Activated CD4-positive, alpha-beta T cell treated with anti-CD3 and anti-CD28 coated beads, Interleukin-2, amount 50 U/mL, for 16 hours (primary cell): ENCODE results near the gene HBZ.
"Not testable (repeated sequence)": the region's sequence is repeated elsewhere in the genome, so short reads cannot be mapped to it uniquely, and the experiment has no call there.

Source experiments
- DNase-seq: peaks from one replicate; pipeline ENCODE4 v3.0.0-alpha.2; 2020

HBZ gene

DNA sequence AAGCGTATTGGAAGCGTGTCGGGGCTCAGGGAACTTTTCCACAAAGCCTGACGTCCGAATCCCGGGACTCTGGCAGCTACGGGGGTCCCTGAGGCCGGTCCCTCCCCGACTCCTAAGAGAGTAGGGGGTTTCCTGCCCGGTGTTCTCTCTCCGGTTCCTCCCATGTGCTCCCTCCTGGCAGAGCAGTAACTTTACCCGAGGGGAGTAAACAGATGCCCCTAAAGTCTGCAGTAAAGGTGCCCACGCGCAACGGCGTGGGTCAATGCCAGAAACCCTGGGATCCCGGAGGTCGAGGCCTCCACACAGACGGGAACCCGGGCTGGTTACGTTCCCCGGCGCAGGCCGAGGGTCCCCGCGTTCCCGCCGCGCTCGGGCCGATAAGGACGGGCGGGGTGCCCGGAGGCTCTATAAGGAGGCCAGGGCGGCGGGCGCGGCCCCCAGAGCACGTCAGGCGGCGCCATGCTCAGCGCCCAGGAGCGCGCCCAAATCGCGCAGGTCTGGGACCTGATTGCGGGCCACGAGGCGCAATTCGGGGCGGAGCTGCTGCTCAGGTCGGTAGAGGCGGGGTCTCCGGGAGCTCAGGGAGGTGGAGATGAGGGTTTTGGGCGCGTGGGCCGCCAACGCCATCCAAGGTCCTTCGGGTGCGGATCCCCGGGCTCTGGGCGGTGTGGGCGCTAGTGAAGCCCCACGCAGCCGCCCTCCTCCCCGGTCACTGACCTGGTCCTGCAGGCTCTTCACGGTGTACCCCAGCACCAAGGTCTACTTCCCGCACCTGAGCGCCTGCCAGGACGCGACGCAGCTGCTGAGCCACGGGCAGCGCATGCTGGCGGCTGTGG is 13.3 kb downstream of the HBZ start, which contains the start of gene HBM:
TSS of gene HBM (plus strand) at position 440 of the 836 bp plus-strand sequence. CDS start at position 460, 20 bp downstream.
- no peak for DNase-seq

DNA sequence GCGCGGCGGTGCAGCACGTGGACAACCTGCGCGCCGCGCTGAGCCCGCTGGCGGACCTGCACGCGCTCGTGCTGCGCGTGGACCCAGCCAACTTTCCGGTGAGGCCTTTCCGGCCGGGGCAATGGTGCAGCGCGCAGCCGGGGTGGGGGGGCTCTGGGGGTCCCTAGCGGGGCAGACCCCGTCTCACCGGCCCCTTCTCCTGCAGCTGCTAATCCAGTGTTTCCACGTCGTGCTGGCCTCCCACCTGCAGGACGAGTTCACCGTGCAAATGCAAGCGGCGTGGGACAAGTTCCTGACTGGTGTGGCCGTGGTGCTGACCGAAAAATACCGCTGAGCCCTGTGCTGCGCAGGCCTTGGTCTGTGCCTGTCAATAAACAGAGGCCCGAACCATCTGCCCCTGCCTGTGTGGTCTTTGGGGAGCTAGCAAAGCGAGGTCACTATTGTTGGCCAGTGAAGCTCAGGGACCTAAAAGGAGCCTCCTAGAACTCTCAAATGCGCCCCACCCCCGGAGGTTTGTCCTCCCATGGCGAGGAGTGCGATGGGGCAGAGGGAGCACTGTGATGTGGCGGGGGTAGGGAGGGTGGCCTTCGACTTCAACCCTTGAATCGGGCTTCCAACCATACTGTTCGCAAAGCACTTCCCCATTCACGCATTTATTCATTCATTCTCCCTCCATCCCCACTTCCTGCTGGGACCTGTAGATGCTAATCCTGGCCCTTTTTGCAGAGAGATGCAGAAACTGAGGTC is 14.1 kb downstream of the HBZ start:
- no peak for DNase-seq

DNA sequence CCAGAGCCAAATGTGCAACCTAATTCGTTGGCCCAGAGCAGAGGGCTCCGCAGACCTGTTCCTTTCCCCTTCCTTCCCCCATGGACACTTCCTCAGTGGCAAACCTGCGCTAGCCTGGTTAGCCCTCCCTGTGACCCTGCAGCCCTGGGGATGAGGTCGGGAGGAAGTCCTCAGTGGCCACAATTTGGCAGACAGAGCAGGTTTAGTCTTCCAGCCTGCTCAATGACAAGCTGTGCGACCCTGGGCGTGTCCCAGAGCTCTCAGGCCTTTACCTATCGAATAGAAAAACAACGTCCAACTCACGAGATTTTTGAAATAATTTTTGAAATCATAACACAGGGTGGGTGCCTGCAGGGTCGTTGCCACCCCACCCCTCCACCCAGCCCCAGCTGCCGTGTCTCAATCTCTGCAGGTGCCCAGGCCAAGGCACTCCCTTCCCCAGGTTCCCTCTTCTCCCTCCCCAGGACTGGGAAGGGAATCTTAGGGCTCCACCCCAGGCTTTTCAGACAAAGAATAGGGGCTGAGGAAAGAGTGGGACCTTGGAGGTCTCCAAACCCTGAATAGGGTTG is 14.8 kb downstream of the HBZ start:
- DNase-seq, result no peak

DNA sequence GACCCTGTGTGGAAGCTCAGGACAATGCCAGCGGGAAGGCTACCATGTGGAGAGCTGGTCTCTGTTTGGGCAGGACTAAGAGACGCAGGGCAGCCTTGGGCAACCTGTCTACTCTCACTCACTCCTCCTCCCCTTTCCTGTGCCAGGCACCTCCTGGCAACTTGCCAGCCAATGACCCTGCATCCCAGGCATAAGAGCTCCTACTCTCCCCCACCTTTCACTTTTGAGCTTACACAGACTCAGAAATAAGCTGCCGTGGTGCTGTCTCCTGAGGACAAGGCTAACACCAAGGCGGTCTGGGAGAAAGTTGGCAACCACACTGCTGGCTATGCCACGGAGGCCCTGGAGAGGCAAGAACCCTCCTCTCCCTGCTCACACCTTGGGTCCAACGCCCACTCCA is 16.0 kb downstream of the HBZ start:
- no peak for DNase-seq

DNA sequence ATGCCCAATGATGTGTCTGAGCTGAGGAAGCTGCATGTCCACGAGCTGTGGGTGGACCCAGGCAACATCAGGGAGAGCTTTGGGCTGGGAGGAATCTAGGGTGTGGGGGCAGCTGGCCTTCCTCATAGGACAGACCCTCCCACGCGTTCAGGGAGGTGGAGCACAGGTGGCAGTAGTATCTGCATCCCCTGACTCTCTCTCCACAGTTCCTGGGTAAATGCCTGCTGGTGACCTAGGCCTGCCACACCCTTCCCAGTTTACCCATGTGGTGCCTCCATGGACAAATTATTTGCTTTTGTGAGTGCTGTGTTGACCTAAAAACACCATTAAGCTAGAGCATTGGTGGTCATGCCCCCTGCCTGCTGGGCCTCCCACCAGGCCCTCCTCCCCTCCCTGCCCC is 16.6 kb downstream of the HBZ start:
- DNase-seq, result no peak

DNA sequence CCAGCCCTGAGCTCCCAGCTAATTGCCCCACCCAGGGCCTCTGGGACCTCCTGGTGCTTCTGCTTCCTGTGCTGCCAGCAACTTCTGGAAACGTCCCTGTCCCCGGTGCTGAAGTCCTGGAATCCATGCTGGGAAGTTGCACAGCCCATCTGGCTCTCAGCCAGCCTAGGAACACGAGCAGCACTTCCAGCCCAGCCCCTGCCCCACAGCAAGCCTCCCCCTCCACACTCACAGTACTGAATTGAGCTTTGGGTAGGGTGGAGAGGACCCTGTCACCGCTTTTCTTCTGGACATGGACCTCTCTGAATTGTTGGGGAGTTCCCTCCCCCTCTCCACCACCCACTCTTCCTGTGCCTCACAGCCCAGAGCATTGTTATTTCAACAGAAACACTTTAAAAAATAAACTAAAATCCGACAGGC is 17.7 kb downstream of the HBZ start:
- not testable (repeated sequence) for DNase-seq

DNA sequence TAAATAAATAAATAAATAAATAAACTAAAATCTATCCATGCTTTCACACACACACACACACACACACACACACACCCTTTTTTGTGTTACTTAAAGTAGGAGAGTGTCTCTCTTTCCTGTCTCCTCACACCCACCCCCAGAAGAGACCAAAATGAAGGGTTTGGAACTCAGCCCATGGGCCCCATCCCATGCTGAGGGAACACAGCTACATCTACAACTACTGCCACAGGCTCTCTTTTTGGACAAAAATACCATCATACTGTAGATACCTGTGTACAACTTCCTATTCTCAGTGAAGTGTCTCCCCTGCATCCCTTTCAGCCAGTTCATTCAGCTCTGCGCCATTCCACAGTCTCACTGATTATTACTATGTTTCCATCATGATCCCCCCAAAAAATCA is 18.3 kb downstream of the HBZ start:
- DNase-seq, result no peak

DNA sequence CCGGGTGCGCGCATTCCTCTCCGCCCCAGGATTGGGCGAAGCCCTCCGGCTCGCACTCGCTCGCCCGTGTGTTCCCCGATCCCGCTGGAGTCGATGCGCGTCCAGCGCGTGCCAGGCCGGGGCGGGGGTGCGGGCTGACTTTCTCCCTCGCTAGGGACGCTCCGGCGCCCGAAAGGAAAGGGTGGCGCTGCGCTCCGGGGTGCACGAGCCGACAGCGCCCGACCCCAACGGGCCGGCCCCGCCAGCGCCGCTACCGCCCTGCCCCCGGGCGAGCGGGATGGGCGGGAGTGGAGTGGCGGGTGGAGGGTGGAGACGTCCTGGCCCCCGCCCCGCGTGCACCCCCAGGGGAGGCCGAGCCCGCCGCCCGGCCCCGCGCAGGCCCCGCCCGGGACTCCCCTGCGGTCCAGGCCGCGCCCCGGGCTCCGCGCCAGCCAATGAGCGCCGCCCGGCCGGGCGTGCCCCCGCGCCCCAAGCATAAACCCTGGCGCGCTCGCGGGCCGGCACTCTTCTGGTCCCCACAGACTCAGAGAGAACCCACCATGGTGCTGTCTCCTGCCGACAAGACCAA is 20.0 kb downstream of the HBZ start, which contains the start of gene HBA2:
TSS of gene HBA2 (plus strand) at position 503 of the 568 bp plus-strand sequence. CDS start at position 540, 37 bp downstream.
- DNase-seq, result not testable (repeated sequence)

DNA sequence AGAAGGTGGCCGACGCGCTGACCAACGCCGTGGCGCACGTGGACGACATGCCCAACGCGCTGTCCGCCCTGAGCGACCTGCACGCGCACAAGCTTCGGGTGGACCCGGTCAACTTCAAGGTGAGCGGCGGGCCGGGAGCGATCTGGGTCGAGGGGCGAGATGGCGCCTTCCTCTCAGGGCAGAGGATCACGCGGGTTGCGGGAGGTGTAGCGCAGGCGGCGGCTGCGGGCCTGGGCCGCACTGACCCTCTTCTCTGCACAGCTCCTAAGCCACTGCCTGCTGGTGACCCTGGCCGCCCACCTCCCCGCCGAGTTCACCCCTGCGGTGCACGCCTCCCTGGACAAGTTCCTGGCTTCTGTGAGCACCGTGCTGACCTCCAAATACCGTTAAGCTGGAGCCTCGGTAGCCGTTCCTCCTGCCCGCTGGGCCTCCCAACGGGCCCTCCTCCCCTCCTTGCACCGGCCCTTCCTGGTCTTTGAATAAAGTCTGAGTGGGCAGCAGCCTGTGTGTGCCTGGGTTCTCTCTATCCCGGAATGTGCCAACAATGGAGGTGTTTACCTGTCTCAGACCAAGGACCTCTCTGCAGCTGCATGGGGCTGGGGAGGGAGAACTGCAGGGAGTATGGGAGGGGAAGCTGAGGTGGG is 20.9 kb downstream of the HBZ start:
- not testable (repeated sequence) for DNase-seq

DNA sequence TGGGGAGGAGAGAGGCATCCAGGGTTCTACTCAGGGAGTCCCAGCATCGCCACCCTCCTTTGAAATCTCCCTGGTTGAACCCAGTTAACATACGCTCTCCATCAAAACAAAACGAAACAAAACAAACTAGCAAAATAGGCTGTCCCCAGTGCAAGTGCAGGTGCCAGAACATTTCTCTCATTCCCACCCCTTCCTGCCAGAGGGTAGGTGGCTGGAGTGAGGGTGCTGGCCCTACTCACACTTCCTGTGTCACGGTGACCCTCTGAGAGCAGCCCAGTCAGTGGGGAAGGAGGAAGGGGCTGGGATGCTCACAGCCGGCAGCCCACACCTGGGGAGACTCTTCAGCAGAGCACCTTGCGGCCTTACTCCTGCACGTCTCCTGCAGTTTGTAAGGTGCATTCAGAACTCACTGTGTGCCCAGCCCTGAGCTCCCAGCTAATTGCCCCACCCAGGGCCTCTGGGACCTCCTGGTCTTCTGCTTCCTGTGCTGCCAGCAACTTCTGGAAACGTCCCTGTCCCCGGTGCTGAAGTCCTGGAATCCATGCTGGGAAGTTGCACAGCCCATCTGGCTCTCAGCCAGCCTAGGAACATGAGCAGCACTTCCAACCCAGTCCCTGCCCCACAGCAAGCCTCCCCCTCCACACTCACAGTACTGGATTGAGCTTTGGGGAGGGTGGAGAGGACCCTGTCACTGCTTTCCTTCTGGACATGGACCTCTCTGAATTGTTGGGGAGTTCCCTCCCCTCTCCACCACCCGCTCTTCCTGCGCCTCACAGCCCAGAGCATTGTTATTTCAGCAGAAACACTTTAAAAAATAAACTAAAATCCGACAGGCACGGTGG is 21.7 kb downstream of the HBZ start:
- DNase-seq, result not testable (repeated sequence)

DNA sequence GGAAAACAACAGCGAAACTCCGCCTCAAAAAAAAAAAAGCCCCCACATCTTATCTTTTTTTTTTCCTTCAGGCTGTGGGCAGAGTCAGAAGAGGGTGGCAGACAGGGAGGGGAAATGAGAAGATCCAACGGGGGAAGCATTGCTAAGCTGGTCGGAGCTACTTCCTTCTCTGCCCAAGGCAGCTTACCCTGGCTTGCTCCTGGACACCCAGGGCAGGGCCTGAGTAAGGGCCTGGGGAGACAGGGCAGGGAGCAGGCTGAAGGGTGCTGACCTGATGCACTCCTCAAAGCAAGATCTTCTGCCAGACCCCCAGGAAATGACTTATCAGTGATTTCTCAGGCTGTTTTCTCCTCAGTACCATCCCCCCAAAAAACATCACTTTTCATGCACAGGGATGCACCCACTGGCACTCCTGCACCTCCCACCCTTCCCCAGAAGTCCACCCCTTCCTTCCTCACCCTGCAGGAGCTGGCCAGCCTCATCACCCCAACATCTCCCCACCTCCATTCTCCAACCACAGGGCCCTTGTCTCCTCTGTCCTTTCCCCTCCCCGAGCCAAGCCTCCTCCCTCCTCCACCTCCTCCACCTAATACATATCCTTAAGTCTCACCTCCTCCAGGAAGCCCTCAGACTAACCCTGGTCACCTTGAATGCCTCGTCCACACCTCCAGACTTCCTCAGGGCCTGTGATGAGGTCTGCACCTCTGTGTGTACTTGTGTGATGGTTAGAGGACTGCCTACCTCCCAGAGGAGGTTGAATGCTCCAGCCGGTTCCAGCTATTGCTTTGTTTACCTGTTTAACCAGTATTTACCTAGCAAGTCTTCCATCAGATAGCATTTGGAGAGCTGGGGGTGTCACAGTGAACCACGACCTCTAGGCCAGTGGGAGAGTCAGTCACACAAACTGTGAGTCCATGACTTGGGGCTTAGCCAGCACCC is 22.8 kb downstream of the HBZ start:
- DNase-seq, result no peak

DNA sequence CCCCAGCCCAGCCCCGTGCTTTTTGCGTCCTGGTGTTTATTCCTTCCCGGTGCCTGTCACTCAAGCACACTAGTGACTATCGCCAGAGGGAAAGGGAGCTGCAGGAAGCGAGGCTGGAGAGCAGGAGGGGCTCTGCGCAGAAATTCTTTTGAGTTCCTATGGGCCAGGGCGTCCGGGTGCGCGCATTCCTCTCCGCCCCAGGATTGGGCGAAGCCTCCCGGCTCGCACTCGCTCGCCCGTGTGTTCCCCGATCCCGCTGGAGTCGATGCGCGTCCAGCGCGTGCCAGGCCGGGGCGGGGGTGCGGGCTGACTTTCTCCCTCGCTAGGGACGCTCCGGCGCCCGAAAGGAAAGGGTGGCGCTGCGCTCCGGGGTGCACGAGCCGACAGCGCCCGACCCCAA is 23.6 kb downstream of the HBZ start:
- DNase-seq, result not testable (repeated sequence)

DNA sequence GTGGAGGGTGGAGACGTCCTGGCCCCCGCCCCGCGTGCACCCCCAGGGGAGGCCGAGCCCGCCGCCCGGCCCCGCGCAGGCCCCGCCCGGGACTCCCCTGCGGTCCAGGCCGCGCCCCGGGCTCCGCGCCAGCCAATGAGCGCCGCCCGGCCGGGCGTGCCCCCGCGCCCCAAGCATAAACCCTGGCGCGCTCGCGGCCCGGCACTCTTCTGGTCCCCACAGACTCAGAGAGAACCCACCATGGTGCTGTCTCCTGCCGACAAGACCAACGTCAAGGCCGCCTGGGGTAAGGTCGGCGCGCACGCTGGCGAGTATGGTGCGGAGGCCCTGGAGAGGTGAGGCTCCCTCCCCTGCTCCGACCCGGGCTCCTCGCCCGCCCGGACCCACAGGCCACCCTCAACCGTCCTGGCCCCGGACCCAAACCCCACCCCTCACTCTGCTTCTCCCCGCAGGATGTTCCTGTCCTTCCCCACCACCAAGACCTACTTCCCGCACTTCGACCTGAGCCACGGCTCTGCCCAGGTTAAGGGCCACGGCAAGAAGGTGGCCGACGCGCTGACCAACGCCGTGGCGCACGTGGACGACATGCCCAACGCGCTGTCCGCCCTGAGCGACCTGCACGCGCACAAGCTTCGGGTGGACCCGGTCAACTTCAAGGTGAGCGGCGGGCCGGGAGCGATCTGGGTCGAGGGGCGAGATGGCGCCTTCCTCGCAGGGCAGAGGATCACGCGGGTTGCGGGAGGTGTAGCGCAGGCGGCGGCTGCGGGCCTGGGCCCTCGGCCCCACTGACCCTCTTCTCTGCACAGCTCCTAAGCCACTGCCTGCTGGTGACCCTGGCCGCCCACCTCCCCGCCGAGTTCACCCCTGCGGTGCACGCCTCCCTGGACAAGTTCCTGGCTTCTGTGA is 24.3 kb downstream of the HBZ start, which contains the start of gene HBA1:
TSS of gene HBA1 (plus strand) at position 204 of the 906 bp plus-strand sequence. CDS start at position 241, 37 bp downstream.
- not testable (repeated sequence) for DNase-seq

DNA sequence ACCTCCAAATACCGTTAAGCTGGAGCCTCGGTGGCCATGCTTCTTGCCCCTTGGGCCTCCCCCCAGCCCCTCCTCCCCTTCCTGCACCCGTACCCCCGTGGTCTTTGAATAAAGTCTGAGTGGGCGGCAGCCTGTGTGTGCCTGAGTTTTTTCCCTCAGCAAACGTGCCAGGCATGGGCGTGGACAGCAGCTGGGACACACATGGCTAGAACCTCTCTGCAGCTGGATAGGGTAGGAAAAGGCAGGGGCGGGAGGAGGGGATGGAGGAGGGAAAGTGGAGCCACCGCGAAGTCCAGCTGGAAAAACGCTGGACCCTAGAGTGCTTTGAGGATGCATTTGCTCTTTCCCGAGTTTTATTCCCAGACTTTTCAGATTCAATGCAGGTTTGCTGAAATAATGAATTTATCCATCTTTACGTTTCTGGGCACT is 25.0 kb downstream of the HBZ start:
- DNase-seq, result no peak

DNA sequence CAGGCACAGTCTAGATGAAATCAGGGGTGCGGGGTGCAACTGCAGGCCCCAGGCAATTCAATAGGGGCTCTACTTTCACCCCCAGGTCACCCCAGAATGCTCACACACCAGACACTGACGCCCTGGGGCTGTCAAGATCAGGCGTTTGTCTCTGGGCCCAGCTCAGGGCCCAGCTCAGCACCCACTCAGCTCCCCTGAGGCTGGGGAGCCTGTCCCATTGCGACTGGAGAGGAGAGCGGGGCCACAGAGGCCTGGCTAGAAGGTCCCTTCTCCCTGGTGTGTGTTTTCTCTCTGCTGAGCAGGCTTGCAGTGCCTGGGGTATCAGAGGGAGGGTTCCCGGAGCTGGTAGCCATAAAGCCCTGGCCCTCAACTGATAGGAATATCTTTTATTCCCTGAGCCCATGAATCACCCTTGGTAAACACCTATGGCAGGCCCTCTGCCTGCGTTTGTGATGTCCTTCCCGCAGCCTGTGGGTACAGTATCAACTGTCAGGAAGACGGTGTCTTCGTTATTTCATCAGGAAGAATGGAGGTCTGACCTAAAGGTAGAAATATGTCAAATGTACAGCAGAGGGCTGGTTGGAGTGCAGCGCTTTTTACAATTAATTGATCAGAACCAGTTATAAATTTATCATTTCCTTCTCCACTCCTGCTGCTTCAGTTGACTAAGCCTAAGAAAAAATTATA is 25.7 kb downstream of the HBZ start:
- no peak for DNase-seq

DNA sequence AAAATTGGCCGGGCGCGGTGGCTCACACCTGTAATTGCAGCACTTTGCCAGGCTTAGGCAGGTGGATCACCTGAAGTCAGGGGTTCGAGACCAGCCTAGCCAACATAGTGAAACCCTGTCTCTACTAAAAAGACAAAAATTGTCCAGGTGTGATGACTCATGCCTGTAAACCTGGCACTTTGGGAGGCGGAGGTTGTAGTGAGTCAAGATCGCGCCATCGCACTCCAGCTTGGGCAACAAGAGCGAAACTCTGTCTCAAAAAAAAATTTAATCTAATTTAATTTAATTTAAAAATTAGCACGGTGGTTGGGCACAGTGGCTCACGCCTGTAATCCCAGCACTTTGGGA is 26.2 kb downstream of the HBZ start:
- DNase-seq, result no peak

DNA sequence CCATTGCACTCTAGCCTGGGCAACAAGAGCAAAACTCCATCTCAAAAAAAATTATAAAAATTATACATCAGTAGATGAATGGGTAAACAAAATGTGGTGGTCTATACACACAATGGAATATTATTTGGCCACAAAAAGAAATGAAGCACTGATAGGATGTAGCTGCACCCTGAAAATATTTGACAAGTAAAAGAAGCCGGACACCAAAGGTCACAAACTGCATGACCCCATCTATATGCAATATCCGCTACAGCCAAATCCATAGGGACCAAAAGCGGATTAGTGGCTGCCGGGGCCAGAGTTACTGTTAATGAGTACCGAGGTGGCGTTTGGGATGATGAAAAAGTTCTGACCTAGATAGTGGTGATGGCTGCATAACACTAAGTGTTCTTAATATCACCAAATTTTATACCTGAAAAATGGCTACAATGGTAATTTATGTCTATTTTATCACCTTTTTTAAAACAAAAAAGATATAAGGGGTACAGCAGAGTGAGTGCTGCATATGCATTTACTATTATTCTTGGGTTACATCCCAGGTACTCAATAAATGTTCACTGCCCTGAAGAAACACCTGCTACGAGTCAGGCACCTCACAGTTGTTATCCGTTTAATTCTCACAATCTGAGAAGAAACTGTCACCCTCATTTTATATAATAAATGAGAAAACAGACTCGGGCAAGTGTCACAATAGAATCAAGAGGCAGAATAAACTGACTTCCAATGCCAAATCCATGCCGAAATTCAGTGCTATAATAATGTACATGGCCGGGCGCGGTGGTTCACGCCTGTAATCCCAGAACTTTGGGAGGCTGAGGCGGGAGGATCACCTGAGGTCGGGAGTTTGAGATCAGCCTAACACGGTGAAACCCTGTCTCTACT is 27.0 kb downstream of the HBZ start:
- DNase-seq, result no peak
